Thymus (tissue), 11 donors: Measurements from ENCODE around the gene GRID2. TPM values are rescaled to one million over a fixed set of nuclear protein-coding genes. Genes with fewer than 3 reads are reported as not detected.

Experiments used
- DNase-seq, 9 donors: peaks; one replicate each; pipeline ENCODE4 v3.0.0-alpha.2; 2013; ENCODE audit warnings: low spot score in 9 of 9, low read depth in 6 of 9, missing footprints in 1 of 9
- H3K27ac ChIP-seq, 2 donors: one replicate each; pipeline ENCODE4 v1.5.1; 2013; ENCODE audit warnings: control low read depth in 1 of 2, low read depth in 1 of 2, low read length in 1 of 2, mild to moderate bottlenecking in 1 of 2, moderate library complexity in 1 of 2
- H3K27me3 ChIP-seq, 2 donors: one replicate each; pipeline ENCODE4 v1.5.1; 2013; ENCODE audit warnings: low read length in 1 of 2; ENCODE audit not compliant: control insufficient read depth in 2 of 2, insufficient read depth in 1 of 2
- H3K36me3 ChIP-seq, 2 donors: one replicate each; pipeline ENCODE4 v1.5.1; 2013; ENCODE audit warnings: low read length in 1 of 2, mild to moderate bottlenecking in 1 of 2, moderate library complexity in 1 of 2; ENCODE audit not compliant: control insufficient read depth in 2 of 2, insufficient read depth in 2 of 2
- H3K4me1 ChIP-seq, 2 donors: one replicate each; pipeline ENCODE4 v1.5.1; 2013; ENCODE audit warnings: low read length in 2 of 2; ENCODE audit not compliant: control insufficient read depth in 2 of 2, insufficient read depth in 2 of 2
- H3K4me3 ChIP-seq, 2 donors: one replicate each; pipeline ENCODE4 v1.5.1; 2013; ENCODE audit warnings: low read length in 2 of 2, control low read depth in 1 of 2, mild to moderate bottlenecking in 1 of 2
- H3K9me3 ChIP-seq, 2 donors: one replicate each; pipeline ENCODE4 v1.5.1; 2013; ENCODE audit warnings: low read length in 1 of 2, mild to moderate bottlenecking in 1 of 2; ENCODE audit not compliant: control insufficient read depth in 2 of 2, insufficient read depth in 1 of 2
- WGBS: extraction: QIAGEN DNeasy Blood & Tissue Kit; methylation state at CpG from one replicate; pipeline ENCODE4 v1.1.7; 2013; 5-methylcytosine and 5-hydroxymethylcytosine counted together
- polyA plus RNA-seq: library from polyadenylated mRNA; stranded (reverse); fragments of 200-250 nt; gene quantifications from one replicate; pipeline ENCODE4 v1.2.3, GENCODE V29; 2013
- total RNA-seq: library from RNA; stranded (reverse); fragments of 120-200 nt; gene quantifications from one replicate; pipeline ENCODE4 v1.2.4, GENCODE V29; 2013
- donor health status: healthy.

The GRID2 gene
- total and polyA plus RNA-seq, 2 donors: 0.05 to 0.09 TPM

GRCh38 chr4:93084599-93085305, 781.0 kb downstream of the GRID2 start:
- 90% methylated on average over 10 of the region's 10 CpGs for WGBS
- no peak overlapping the region for H3K27ac ChIP-seq
- DNase-seq: no peak
- no peaks in the 10 kb centered on the region for H3K9me3 ChIP-seq
- H3K27me3 ChIP-seq: no peaks in the 10 kb centered on the region
- H3K36me3 ChIP-seq: no peaks in the 10 kb centered on the region
- H3K4me3 ChIP-seq: no peak overlapping the region
- H3K4me1 ChIP-seq: no peaks in the 10 kb centered on the region

GRCh38 chr4:93086356-93086755, 782.6 kb downstream of the GRID2 start:
- Histone ChIP-seq H3K27me3 (no peaks in the 10 kb centered on the region), H3K36me3 (no peaks in the 10 kb centered on the region), H3K4me1 (no peaks in the 10 kb centered on the region), H3K27ac (no peak overlapping the region), H3K9me3 (no peaks in the 10 kb centered on the region), H3K4me3 (no peak overlapping the region)
- WGBS: 80% methylated on average over 4 of the region's 4 CpGs
- no peak for DNase-seq

GRCh38 chr4:93092765-93093164, 789.0 kb downstream of the GRID2 start:
- H3K27me3 ChIP-seq: no peaks in the 10 kb centered on the region
- no peak overlapping the region for H3K4me3 ChIP-seq
- H3K4me1 ChIP-seq: no peaks in the 10 kb centered on the region
- 92% methylated on average over 2 of the region's 2 CpGs for WGBS
- H3K9me3 ChIP-seq: no peaks in the 10 kb centered on the region
- no peak for DNase-seq
- no peak overlapping the region for H3K27ac ChIP-seq
- H3K36me3 ChIP-seq: no peaks in the 10 kb centered on the region

- Histone ChIP-seq H3K9me3 (peaks cover 0 to 3% of the 10 kb centered on the region in 2 donors), H3K4me3 (no peak overlapping the region), H3K27me3 (no peaks in the 10 kb centered on the region), H3K27ac (no peak overlapping the region), H3K36me3 (no peaks in the 10 kb centered on the region), H3K4me1 (no peaks in the 10 kb centered on the region)
- WGBS: 95% methylated on average over 7 of the region's 7 CpGs
- no peak for DNase-seq
Observed at GRCh38 chr4:93103042-93103441, 799.3 kb downstream of the GRID2 start.

- no peak overlapping the region for H3K4me3 ChIP-seq
- no peak for DNase-seq
- no peak overlapping the region for H3K27ac ChIP-seq
- WGBS: 86% methylated on average over 1 of the region's 1 CpG
- H3K27me3 ChIP-seq: no peaks in the 10 kb centered on the region
- H3K4me1 ChIP-seq: no peaks in the 10 kb centered on the region
- H3K9me3 ChIP-seq: no peaks in the 10 kb centered on the region
- H3K36me3 ChIP-seq: no peaks in the 10 kb centered on the region
Observed at GRCh38 chr4:93116624-93117023, 812.9 kb downstream of the GRID2 start.

GRCh38 chr4:93127489-93127888, 823.7 kb downstream of the GRID2 start:
- DNase-seq: no peak
- H3K4me1 ChIP-seq: no peaks in the 10 kb centered on the region
- H3K9me3 ChIP-seq: no peaks in the 10 kb centered on the region
- H3K27ac ChIP-seq: no peak overlapping the region
- 88% methylated on average over 2 of the region's 2 CpGs for WGBS
- H3K36me3 ChIP-seq: no peaks in the 10 kb centered on the region
- no peaks in the 10 kb centered on the region for H3K27me3 ChIP-seq
- no peak overlapping the region for H3K4me3 ChIP-seq

GRCh38 chr4:93132631-93133030, 828.9 kb downstream of the GRID2 start:
- Histone ChIP-seq H3K27me3 (no peaks in the 10 kb centered on the region), H3K9me3 (no peaks in the 10 kb centered on the region), H3K4me1 (no peaks in the 10 kb centered on the region), H3K4me3 (no peak overlapping the region), H3K27ac (no peak overlapping the region), H3K36me3 (no peaks in the 10 kb centered on the region)
- 90% methylated on average over 6 of the region's 6 CpGs for WGBS
- no peak for DNase-seq

GRCh38 chr4:93139118-93139517, 835.4 kb downstream of the GRID2 start:
- no peak overlapping the region for H3K27ac ChIP-seq
- H3K4me3 ChIP-seq: no peak overlapping the region
- no peak for DNase-seq
- H3K27me3 ChIP-seq: no peaks in the 10 kb centered on the region
- no peaks in the 10 kb centered on the region for H3K36me3 ChIP-seq
- H3K9me3 ChIP-seq: no peaks in the 10 kb centered on the region
- no peaks in the 10 kb centered on the region for H3K4me1 ChIP-seq

GRCh38 chr4:93143902-93144301, 840.1 kb downstream of the GRID2 start:
- no peaks in the 10 kb centered on the region for H3K4me1 ChIP-seq
- WGBS: 96% methylated on average over 3 of the region's 3 CpGs
- H3K27me3 ChIP-seq: no peaks in the 10 kb centered on the region
- DNase-seq: no peak
- no peaks in the 10 kb centered on the region for H3K36me3 ChIP-seq
- H3K4me3 ChIP-seq: no peak overlapping the region
- no peaks in the 10 kb centered on the region for H3K9me3 ChIP-seq
- no peak overlapping the region for H3K27ac ChIP-seq
